HG02798 (cell line): ENCODE results near the gene MSI2.
A peak's percentile ranks its signal among the peaks of the same experiment; 100 is the strongest.
"Not testable (repeated sequence)": the region's sequence is repeated elsewhere in the genome, so short reads cannot be mapped to it uniquely, and the experiment has no call there.

Experiments
- ATAC-seq: cut with Tn5 transposase; IDR thresholded peaks from one replicate; pipeline ENCODE4 v1.9.1; 2021; ENCODE audit warnings: mild to moderate bottlenecking; ENCODE audit not compliant: unreplicated experiment, poor library complexity

Gene MSI2

DNA sequence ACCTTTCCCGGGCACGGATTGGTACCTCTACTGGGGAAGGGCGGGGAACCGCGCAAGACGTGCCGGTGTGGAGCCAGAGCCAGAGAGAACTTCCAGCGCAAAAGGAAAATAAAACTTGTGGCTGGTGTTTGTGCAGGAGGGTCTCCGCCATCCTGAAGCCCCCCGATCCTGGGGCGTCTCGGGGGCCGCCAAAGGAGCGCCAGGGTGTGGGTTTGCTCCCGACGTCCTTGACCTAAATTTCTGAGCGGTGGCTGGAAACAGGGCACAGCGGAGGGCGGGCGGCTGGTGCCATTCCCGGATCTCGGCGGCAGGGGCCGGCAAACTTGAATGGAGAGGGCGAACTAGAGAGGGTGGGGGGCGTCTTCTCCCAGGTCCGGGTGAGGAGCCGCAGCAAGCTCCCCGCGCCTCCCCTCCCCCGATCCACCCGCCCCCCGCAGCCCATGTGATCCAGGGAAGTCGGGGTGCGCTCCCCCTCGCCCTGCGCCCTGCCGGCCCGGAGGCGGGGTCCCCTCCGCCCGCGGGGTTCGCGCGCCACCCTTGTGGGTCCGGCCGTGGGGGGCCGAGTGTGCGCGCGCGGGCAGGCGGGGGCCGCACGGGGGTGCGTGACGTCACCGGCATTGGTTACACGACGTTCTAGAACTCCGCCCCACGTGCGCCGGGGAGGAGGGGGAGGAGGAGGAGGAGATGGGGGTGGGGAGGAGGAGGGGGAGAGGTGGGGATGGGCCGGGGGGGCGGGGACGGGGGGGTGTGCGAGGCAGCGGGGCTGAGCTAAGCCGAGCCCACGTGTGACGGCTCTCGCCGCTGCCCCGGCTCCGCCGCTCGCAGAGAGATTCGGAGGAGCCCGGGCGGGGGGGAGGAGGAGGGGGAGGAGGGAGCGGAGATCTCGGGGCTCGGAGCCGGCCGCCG, at the start of gene MSI2:
Gene MSI2, plus strand, starts transcription at position 748 of the 906 bp plus-strand sequence. CDS start 220 bp downstream, outside the sequence.
- ATAC-seq: peak; percentile 84

DNA sequence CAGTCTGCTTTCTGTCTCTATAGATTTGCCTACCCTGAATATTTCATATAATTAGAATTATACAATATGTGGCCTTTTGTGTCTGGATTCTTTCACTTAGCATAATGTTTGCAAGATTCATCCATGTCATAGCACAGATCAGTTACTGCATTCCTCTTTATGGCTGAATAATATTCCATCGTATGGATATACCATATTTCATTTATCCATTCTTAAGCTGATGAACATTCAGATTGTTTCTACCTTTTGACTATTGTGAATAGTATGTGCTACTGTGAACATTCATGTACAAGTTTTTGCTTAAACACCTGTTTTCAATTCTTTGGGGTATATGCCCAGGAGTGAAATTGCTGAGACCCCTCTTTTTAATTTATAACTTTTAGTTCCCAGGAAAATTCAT, 49.4 kb upstream of the MSI2 start:
- ATAC-seq: no peak

DNA sequence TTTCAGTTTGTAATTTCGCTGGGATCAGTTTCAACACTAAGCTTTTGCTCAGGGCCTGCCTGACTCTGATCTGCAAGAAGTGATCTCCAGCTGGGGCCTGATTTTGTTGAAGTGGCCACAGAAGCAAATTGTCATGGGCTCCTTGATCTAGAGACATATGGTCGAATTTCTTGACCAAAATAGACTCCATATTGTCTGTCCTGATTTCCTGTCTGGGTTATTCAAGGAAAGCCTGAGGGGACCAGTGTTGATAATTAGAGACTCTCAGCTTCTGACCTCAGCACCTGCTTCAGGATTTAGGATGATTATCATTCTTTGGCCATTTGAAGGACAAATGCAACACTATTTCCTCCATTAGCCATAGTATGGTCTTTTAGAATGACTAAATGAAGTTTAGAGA, 48.9 kb upstream of the MSI2 start:
- no peak for ATAC-seq

DNA sequence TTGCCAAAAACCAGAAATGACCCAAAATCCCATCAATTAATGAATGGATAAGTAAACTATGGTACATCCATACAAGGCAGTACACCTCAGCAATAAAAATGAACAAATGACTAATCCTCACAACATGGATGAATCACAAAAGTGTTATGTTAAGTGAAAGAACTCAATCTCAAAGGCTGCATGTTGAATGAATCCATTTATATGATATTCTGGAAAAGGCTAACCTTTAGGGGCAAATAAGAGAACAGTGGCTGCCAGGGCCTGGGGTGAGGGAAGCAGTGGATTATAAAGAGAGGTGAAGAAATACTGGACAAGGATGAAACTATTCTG, 46.1 kb upstream of the MSI2 start:
- no peak for ATAC-seq

DNA sequence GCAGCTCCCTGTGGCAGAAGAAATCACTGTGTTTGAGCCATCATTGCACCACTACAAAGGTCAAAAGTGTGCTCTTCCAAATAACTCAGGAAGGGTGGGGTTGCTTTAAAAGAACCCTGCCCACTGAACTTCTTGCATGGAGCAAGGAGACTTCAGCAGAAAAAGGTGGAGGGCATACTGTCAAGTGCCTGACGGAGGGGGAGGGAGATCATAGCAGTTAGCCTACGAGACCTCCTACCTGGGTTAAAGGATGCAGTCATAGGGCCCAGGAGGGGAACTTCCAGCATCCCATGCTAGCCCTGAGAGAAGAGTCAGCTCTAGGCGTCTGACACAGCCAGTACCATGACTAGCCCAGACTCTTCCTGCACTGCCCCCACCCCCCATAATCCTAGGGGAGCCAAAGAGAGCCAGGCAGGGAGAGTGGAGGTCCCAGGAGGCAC, 45.3 kb upstream of the MSI2 start:
- no peak for ATAC-seq

DNA sequence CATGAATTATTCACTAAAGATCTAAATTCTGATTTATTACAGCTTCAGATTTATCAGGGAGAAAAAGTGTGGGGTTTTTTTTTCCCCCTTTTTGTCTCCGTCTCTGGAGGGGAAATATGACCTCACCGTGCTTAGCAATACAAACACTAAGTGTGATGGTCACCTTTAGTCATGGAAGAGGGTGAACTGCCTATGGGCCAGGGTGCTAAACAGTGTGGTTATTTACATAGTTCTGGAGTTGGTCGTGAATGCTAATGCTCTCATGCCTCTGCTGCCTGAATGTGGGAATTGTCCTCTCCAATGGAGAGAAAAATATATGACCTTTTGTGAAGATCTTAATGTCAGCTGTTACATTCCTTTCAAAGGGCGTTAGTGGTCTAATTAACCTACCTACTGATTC, 44.8 kb upstream of the MSI2 start:
- no peak for ATAC-seq

DNA sequence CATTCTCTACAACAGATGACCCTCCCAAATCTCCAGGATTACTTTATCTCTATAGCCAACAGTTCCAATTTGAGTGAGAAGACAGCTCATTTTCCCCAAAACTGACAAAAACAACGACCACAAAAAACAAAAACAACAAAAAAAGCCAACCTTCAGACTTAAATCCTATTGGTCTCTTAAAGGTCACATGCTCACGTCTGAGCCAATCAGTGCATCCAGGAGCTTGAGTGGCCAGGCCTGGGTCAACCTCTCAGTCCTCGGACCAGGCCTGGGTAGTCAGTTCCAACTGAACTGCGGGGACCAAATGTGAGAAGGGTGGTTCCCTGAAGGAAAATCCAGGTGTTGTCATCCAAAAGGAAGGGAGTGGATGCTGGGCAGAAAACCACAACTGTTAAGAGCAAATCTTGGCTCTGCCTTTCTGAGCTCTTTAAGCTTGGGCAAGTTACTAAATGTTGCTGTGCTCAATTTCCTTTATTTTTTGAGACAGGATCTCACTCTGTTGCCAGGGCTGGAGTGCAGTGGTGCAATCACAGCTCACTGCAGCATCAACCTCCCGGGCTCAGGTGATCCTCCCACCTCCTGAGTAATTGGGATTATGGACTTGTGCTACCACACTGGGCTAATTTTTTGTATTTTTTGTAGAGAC, 43.0 kb upstream of the MSI2 start:
- no peak for ATAC-seq

DNA sequence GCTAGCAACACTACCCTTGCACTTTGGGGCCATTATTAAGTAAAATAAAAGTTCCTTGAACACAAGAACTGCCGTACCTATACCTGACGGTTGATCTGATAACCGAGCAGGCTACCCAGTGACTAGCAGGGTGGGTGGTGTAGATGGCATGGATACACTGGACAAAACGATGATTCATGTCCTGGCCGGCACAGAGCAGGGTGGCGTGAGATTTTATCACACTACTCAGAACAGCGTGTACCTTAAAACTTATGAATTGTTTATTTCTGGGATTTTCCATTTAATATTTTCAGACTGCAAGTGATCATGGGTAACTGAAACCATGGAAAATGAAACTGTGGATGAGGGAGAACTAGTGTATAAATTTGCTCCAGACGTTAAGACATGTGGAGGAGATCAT, 41.0 kb upstream of the MSI2 start:
- ATAC-seq: no peak

DNA sequence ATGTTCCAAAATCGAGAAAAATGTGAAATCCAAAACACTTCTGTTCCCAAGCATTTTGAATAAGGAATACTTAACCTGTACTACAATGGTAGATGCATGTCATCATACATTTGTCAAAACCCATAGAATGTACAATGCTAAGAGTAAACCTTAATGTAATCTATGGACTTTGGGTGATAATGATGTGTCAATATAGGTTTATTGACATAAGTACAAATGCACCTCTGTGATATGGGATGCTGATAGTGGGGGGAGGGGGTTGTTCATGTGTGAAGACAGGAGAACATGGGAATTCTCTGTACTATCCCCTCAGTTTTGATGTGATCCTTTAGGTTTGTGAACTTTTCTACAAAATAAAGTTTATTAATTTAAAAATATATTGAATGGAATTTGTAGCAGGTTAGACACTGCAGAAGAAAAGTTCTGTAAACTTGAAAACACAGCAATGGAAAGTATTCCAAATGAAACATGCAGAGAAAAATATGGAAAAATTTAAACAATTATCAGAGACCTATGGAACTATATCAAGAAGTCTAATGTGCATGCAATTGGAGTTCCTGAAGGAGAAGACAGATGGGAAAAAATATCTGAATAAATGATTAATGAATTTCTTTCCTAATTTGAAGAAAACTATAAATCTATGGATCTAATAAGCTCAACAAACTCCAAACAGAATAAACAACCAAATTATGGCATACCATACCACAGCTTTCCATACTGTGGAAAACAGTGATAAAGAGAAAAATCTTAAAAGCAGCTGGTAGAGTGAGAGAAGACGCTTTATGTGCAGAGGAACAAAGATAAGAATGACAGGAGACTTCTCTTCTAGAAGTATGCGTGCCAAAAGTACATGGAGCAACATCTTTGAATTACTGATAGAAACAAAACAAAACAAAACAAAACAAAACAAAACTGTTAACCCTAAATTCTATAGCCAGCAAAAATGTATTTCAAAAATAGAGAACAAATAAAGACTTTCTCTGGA, 34.7 kb upstream of the MSI2 start:
- ATAC-seq: no peak

DNA sequence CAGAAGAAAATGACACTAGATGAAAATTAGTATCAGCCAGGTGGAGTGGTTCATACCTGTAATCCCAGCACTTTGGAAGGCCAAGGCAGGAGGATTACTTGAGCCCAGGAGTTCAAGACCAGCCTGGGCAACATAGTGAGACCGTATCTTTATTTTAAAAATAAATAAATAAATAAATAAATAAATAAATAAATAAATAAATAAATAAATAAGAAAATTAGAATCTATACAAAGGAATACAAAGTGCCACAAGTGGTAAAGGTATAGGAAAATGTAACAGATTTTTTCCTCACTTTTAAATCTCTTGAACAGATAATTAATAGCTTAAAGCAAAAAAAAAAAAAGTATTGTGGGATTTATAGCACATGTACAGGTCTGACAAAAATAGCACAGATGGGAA, 33.9 kb upstream of the MSI2 start:
- ATAC-seq: not testable (repeated sequence)

DNA sequence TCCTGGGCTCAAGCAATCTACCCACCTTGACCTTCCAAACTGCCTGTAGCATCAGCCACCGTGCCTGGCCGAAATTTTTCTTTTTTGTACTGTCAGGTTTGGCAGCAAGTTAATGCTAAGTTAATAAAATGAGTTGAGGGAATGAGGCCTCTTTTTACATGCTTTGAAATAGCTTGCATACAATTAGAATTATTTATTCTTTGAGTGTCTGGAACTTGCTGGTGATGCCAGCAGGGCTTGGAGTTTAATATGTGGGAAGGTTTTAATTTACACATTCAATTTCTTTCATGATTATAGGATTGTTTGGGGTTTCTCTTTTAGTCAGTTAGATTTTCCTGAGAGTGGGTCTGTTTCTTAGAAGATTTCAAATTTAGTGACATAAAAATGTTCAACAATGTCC, 31.2 kb upstream of the MSI2 start:
- ATAC-seq: no peak

DNA sequence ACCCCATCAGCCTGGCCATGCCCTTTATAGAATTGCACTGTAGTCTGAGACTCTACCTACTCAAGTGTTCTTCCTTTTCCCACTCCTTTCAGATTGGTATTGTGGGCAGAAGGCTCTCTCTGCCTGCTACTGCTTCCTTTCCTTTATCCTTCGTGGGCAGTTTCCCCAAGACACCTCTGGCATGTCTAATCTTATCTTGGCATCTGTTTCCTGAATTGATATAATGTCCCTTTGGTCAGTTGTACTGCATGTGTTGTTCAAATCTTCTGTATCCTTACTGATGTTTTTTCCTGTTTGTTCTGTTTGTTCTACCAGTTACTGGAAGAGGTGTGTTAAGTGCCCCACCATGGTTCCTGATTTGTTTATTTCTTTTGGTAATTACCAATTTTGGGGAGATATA, 29.5 kb upstream of the MSI2 start:
- ATAC-seq: no peak

DNA sequence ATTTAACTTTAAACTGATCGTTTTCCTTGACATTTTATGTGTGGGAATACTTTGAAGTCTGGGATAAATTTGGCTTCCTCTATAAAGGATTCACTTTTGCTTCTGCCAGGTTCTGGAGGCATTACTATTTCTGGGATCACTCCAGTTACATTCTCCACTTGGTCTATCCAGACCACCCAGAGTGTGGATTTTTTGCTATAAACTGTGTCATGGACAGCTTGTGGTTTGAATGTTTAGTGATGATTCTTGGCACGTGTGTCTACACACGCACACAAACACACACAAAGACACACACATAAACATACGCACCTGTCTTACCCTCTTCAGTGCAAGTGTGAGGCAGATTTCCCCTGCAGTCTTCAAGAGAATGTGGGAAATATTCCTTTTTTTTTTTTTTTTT, 27.4 kb upstream of the MSI2 start:
- ATAC-seq: no peak

DNA sequence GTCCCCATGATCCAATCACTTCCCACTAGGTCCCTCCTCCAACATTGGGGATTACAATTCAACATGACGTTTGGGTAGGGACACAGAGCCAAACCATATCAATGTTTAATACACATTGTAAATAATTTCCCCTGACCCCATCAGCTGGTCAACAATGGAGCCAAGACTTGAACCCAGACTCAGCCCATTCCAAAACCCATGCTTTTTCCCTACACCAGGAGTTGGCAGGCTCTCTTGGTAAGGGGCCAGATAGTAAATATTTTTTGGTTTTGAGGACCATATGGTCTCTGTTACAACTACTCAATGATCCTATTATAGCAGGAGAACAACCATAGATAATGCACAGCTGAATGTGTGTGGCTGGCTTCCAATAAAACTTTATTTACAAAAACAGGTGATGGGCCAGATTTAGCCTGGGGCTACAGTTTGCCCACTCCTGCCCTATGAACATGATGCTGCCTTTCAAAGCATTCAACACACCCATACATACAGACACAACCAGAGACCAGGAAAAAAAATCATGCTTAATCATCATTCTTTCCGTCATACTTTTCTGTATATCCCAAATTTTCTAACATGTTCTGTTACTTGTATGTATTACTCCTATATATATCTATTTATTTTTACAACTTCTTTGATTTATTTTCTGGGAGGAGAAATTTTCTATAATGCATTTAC, 22.1 kb upstream of the MSI2 start:
- no peak for ATAC-seq

DNA sequence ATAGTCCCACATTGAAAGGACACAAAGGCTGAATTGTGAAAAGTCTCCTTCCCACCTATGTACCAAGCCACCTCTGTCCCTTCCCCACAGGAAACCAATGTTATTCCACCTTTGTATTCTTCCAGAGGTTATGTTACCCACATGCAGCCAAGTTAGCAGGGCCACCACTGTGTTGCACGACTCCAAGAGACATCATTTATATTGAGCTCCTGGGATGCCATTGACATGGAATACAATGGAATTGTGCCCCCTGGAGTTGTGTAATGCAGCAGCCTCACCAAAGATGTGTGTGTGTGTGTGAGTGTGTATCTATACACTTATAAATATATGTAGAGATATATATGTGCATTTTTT, 21.6 kb upstream of the MSI2 start:
- no peak for ATAC-seq

DNA sequence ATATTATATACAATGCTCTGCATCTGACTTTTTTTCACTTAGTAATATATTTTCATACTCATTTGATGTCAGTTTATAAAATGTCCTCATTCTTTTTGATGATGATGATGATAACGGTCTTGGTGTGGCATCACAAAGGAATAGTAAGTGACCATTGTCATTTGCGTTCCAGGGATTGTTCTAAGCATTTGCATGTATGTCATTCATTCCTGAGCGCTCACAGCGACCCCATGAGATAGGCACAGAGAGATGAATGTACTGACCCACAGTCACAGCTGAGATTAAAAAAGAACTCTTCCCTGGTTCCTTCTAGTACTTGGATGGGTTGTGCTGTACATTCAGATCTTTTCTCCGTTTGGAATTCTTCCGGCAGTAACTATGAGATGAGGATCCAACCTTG, 21.2 kb upstream of the MSI2 start:
- ATAC-seq: no peak

DNA sequence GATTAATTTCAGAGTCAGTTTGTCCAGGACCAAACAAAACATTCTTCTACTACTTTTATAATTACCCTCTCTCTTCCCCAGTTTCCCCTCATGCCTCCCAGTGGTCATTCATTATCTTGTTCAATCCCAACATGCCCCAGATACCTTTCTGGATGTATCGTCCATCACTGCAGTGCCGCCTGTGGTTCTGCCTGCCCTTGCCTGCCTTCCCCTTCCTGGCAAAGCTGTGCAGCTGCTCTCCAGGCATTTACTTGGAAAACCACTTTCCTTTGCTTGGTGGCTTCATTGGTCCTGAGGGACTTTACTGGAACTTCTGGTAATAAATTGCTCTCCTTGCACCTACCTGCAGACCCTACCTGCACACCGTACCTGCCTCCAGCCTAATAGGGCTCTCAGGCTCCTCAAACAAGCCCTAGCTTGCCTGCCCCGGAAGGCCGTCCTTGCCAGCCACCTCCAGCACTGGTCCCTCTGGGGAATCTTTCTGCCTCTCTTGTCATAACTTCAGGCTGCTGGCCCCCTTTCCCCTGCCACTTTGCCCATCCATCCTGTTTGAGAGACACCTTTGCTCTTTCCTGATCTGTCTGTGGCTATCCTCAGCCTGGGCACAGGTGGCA, 19.5 kb upstream of the MSI2 start:
- ATAC-seq: no peak

DNA sequence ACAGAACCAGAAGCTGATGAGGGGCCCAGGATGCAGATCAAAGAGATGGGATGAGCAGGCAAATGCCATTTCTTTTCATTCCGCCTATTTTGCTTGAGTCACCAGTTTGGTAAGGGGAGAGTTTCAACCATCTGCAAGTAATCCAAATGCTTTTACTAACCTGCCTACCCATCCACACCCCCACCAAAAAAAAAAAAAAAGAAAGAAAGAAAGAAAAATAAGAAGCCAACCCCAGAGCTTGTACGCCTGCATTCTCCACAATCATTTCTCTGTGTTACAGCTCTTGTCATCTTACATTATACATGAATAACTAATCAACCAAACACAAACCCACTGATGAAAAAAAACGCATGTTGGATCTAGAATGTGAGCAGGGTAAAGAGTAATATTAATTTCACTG, 15.7 kb upstream of the MSI2 start:
- ATAC-seq: no peak

DNA sequence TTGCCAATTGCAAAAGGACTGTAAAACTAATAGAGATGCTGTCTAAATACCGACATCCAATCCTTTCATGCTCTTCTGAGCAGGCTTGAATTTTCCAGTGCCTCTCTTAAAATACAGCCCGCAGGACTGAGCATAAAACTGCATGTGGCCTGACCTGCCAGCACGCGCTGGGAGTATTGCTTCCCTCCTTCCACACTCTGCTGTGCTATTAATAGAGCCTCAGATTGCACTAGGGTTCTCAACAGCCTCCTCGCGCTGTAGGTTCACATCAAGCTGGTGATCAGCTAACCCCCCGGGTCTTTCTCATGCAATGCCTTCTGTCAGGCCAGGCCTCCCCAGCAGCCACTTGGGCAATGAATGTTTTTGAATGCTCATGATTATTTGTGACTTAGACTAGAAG, 14.2 kb upstream of the MSI2 start:
- ATAC-seq: no peak

DNA sequence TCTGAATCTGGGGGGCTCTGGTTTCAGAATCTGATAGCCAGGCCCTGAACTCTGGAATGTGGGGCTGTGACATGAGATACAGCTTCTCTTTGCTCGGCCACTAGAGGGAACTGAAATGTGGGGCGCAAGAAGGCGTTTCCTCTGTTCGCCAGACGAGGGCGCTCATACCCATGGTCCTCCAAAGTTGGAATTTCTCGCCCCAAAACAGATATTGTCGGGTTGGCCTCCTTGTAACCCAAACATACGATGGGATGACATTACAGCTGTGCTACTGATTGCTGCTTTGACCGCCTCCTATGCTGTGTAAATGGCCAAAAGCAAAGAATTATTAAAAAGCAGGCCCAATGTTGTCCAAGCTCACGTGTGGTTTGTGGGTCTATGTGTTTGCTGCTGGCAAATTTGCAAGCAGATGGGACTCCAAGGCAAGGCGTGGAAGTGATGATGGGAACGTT, 13.1 kb upstream of the MSI2 start:
- peak; percentile 71 for ATAC-seq
